Astrocyte (in vitro differentiated cells and primary cell): ENCODE results near the gene ST6GALNAC3.

Experiments
- CTCF ChIP-seq: IDR thresholded peaks from 2 replicates; pipeline ENCODE4 v1.5.1; 2011; ENCODE audit warnings: low read depth, mild to moderate bottlenecking, inconsistent platforms, low read length, moderate library complexity; ENCODE audit not compliant: insufficient read depth
- EZH2 ChIP-seq: IDR thresholded peaks from 2 replicates; pipeline ENCODE4 v1.6.1; 2012; ENCODE audit warnings: mild to moderate bottlenecking, low read length, inconsistent platforms; ENCODE audit not compliant: insufficient read depth

DNA sequence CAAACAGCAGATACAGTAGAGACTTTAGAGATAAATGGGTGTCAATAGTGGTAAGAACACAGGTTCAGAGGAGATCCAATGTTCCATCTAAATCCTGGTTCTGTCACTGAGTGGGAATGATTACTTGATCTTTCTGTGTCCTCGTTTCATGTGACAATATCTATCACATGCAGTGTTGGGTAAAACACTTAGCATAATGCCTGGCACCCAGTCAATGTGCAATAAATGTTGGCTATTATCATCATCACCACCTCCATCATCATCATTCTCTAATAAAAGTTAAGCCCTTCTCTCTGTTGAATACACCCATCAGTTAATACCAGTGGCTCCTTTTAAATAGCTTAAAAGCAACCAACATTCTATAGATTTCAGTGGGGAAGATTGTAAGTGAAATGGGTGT, 184.7 kb downstream of the ST6GALNAC3 start:
- TF ChIP-seq CTCF (no peak), EZH2 (no peak)
